Activated CD8-positive, alpha-beta memory T cell treated with anti-CD3 and anti-CD28 coated beads, Interleukin-2, amount 50 U/mL, for 24 hours (primary cell): ENCODE data around the gene SPNS1.
"Not testable (repeated sequence)": the region's sequence is repeated elsewhere in the genome, so short reads cannot be mapped to it uniquely, and the experiment has no call there.

Experiments used
- DNase-seq: peaks from one replicate; pipeline ENCODE4 v3.0.0-alpha.2; 2020; ENCODE audit errors: extremely low read depth

The SPNS1 gene

GRCh38 chr16:28951410-28951943, 23.1 kb upstream of the SPNS1 start:
- no peak for DNase-seq

DNA sequence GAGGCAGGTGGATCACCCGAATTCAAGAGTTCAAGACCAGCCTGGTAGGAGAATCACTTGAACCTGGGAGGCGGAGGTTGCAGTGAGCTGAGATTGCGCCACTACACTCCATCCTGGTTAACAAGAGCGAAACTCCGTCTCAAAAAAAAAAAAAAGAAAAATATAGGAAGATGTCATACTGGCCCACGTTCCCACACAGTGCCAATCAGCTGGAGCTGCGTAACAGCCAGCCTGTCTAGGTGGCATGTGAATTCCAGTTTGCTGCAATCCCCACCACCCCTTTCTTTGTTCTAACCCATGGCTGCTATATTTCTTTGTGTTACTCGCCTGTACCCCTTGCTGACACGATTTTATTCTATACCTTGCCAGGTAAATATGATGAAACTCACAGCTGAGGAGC, 16.4 kb upstream of the SPNS1 start:
- no peak for DNase-seq

GRCh38 chr16:28958836-28959235, 15.7 kb upstream of the SPNS1 start:
- no peak for DNase-seq

- no peak for DNase-seq
Observed at GRCh38 chr16:28964072-28964471, 10.5 kb upstream of the SPNS1 start.

DNA sequence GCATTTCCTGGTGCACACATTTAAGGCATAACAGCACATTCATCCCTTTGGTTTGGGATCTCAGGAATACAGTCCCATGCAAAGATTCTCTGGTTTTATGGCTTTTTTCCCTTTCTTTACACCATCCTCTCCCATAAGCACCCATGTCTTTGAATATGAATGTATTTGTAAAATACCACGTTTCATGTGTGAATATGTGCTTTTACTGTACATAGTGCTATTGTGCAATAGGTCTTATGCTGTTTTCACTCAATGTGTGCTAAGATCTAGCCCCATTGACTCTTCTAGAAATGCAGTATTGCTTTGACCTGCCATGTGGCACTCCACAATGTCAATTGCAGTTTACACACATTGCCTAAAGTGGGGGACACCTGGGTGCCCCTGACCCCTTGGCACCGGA, 10.1 kb upstream of the SPNS1 start:
- no peak for DNase-seq

GRCh38 chr16:28967156-28967555, 7.4 kb upstream of the SPNS1 start:
- no peak for DNase-seq

DNA sequence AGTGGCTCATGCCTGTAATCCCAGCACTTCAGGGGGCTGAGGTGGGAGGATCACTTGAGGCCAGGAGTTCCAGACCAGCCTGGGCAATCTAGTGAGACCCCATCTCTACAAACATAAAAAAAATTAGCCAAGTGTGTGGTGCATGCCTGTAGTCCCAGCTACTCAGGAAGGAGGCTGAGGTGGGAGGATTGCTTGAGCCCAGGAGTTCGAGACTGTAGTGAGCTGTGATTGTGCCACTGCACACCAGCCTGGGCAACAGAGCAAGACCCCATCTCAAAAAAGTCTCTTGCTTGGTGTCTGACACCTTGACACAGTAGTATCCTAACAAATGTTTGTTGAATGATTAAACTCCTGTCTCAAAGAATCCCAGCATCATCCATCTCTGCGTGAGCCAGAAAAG, 4.9 kb upstream of the SPNS1 start:
- not testable (repeated sequence) for DNase-seq

DNA sequence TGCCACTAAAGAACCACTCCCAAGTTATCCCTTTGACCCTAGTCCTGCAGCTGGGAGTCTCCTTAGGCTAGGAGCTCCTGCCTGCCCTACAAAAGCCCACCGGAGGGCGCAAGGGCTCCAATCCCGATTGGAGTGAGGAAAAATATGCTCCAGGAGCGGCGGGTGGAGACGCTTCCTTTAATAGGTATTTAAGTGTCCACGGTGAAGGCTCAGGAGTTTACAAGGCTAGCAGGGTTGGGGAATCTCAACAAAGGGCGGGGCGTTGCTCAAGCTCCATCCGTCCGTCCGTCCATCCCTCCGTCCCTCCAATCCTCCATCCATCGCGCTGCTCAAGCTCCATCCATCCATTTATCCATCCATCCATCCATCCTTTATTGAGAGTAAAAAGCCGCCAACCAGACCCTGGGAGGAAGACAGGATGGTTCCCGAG, 556 bp upstream of the SPNS1 start:
- no peak for DNase-seq

GRCh38 chr16:28975158-28975599, 601 bp downstream of the SPNS1 start:
- no peak for DNase-seq

DNA sequence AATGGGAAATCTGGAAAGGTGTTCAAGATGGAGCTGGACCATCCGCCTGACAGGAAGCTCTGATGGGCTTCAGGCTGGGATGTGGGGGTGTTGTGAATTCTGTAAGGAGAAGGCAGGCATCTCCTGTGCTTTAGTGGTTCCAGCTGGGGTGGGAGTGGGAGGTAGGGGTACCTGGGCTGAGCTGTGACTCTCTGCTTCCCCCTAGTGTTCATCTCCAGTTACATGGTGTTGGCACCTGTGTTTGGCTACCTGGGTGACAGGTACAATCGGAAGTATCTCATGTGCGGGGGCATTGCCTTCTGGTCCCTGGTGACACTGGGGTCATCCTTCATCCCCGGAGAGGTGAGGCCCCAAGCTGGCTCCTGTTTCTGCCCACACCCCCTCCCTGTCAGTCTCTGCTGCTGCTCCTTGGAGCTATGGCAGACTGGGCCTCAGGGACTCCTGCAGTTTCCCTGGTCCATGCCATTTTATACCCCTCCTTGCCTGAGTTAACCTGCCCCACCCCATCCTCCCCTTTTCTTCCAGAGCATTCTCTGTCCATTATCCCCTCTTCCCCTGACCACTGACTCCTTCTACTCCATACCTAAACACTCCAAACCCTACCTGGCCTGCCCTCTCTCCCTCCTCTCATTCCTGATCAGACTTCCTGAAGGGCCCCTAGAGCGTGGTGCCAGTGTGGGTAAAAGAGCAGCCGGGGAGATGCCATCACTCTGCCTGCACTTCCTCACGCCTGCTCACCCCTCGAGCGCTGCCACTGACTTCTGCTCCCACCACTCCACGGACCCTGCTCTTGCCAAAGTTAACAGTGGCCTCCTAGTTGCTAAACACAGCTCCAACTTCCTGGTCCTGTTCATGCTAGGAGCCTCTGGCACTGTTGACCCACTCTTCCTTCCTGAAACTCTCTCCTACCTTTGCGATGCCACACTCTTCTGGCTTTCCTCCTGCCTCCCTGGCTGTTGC, 3.4 kb downstream of the SPNS1 start:
- DNase-seq = no peak

GRCh38 chr16:28980330-28980729, 5.8 kb downstream of the SPNS1 start:
- DNase-seq = not testable (repeated sequence)

- no peak for DNase-seq
Observed at GRCh38 chr16:28980929-28981328, 6.4 kb downstream of the SPNS1 start.

- DNase-seq = no peak
Observed at GRCh38 chr16:28981517-28981916, 6.9 kb downstream of the SPNS1 start.

- DNase-seq = no peak
Observed at GRCh38 chr16:28982418-28982817, 7.8 kb downstream of the SPNS1 start.

DNA sequence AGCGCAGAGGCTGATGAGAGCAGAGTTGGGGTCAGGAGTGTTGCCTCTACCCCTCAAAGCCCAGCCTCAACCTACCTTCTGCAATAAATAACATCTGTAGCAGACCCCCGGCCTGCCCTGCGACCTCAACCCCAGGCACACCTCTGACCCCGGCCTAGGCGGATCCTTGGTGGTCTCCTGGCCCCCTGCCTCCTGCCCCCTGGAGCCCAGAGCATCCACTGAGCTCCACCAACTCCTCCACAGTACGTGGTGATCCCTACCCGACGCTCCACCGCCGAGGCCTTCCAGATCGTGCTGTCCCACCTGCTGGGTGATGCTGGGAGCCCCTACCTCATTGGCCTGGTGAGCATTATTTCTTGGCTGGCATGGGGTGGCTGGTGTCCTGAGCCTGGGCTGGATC, 8.4 kb downstream of the SPNS1 start:
- no peak for DNase-seq

DNA sequence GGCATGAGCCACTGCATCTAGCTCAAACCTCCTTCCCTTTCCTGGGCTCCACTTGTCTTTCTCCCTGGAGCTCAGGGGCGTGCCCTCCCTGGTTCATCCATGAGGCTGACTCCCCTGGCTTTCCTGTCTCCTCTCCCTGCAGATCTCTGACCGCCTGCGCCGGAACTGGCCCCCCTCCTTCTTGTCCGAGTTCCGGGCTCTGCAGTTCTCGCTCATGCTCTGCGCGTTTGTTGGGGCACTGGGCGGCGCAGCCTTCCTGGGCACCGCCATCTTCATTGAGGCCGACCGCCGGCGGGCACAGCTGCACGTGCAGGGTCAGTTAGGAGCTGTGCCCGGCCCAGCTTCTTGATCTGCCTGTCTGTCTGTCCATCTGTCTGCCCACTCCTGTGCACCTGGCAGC, 9.1 kb downstream of the SPNS1 start:
- no peak for DNase-seq

- DNase-seq = no peak
Observed at GRCh38 chr16:28984091-28984490, 9.5 kb downstream of the SPNS1 start.

DNA sequence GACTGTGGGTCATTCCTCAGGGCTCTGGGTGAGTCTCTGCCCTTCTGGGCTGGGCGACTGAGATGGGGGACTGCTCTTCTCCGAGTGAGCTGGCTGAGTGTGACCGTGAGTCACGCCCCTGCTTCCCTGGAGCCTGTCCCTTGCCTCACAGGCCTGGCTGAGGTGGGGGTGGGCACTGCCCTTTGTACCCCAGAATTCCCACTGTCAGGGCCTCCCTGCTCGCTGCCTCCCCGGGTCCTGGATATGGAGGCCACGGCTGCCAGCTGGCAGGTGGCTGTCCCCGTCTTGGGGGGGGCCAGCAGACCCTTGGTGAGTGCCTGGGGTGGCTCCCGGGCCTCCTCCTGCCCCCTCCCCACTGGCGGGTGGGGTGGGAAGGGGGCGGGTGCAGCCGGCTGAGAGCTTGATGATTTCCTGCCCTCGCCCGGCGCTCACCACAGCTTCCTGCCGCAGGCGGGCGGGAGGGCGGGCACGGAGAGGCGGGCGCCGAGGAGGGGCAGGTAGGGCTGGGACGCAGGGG, 10.1 kb downstream of the SPNS1 start, which contains the start of gene LAT:
Gene LAT (plus strand): TSS at position 434 of the 517 bp plus-strand sequence. CDS start 366 bp downstream, outside the sequence.
- DNase-seq = no peak

DNA sequence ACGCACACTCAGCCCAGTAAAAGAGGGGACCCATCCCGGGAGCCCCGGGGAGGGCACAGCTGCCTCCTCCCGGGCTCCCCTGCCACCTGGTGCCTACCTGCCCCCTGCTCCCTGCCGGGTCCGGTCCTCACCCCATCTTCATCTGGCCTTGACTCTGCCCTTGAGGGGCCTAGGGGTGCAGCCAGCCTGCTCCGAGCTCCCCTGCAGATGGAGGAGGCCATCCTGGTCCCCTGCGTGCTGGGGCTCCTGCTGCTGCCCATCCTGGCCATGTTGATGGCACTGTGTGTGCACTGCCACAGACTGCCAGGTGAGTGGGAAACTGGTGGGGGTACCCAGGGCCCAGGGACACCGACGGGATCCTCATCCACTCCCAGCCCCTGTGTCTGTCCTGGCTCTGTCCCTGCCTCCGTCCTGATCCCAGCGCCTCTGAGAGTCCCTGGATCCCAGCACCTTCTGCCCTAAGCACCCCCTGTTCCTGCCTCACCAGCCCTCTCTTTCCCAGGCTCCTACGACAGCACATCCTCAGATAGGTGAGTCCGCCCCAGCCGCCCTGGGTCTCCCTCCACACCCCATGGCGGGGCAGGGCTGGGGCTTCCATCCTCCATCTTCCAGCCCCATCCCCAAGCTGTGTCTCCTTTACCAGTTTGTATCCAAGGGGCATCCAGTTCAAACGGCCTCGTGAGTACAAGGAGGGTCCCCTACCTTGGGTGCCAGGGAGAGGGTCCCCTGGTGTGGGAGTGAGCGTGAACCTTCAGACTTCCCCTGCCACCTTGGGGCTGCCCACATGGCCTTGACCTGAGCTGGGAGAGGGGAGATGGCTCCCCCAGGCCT, 10.8 kb downstream of the SPNS1 start:
- DNase-seq = no peak

DNA sequence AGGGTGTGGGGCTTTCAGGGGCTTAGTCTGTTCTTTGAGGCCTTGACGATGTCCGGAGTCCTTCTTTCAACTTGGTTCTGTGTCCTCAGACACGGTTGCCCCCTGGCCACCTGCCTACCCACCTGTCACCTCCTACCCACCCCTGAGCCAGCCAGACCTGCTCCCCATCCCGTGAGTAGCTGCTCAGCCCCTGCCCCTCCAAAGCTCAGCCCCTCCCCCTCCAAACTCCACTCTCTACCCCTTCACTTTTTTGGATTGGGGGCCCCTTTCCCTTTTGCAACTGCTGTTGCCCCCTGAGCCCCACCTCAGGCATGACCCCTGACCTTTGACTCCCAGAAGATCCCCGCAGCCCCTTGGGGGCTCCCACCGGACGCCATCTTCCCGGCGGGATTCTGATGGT, 11.5 kb downstream of the SPNS1 start:
- no peak for DNase-seq

- no peak for DNase-seq
Observed at GRCh38 chr16:28986492-28986891, 11.9 kb downstream of the SPNS1 start.
